Subcutaneous adipose tissue (tissue), 4 donors: ENCODE results near the gene DNASE2. TPM values are rescaled to one million over a fixed set of nuclear protein-coding genes. Genes with fewer than 3 reads are reported as not detected.

ENCODE experiments used
- total RNA-seq, 4 donors: library from RNA; depleted of rRNA; stranded (reverse); fragments of >200 nt; gene quantifications; one replicate each; pipeline ENCODE4 v1.1.0, GENCODE V29; 2016
- TF ChIP-seq, protein P1 (sequence below): fragments of 450-650 bp; IDR thresholded peaks from one replicate; pipeline ENCODE4 v1.5.1; 2016; ENCODE audit warnings: low read depth, mild to moderate bottlenecking, control low read depth, antibody characterized with exemption, moderate library complexity

Gene DNASE2, protein sequence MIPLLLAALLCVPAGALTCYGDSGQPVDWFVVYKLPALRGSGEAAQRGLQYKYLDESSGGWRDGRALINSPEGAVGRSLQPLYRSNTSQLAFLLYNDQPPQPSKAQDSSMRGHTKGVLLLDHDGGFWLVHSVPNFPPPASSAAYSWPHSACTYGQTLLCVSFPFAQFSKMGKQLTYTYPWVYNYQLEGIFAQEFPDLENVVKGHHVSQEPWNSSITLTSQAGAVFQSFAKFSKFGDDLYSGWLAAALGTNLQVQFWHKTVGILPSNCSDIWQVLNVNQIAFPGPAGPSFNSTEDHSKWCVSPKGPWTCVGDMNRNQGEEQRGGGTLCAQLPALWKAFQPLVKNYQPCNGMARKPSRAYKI
- 10 to 100 TPM; 24.9 to 74.8 (median 48.2) TPM for total RNA-seq

DNA sequence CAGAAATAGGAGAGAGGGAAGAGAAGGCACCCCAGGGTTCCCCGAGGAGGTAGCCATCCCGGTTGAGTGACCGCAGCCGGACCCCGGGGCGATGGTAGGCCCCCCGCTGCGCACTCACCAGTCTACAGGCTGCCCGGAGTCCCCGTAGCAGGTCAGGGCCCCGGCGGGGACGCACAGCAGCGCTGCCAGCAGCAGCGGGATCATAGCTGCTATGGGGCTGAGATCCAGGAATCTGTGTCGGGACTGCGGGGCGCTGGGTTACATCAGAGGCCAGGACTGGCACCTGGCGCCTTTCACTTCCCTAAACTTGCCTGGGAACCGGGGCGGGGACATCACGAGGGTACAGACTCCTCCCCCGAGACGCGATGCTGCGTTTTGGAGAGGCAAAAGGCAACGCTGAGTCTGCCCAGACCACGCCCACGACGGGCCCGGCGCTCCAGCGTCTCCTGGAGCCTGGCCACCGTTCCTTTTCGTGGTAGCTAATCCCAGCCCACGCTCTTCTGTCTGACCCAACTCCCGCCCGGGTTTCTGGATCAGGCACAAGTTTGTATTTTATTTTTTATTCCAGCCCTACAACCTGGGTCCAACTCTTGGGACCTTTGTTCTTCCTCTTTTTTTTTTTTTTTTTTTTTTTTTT lies at the start of gene DNASE2:
Gene DNASE2 (minus strand): TSS at position 278 of the 637 bp plus-strand sequence. CDS start 74 bp downstream, at position 204.
- TF ChIP-seq, protein P1, sequence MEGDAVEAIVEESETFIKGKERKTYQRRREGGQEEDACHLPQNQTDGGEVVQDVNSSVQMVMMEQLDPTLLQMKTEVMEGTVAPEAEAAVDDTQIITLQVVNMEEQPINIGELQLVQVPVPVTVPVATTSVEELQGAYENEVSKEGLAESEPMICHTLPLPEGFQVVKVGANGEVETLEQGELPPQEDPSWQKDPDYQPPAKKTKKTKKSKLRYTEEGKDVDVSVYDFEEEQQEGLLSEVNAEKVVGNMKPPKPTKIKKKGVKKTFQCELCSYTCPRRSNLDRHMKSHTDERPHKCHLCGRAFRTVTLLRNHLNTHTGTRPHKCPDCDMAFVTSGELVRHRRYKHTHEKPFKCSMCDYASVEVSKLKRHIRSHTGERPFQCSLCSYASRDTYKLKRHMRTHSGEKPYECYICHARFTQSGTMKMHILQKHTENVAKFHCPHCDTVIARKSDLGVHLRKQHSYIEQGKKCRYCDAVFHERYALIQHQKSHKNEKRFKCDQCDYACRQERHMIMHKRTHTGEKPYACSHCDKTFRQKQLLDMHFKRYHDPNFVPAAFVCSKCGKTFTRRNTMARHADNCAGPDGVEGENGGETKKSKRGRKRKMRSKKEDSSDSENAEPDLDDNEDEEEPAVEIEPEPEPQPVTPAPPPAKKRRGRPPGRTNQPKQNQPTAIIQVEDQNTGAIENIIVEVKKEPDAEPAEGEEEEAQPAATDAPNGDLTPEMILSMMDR = no peak

DNA sequence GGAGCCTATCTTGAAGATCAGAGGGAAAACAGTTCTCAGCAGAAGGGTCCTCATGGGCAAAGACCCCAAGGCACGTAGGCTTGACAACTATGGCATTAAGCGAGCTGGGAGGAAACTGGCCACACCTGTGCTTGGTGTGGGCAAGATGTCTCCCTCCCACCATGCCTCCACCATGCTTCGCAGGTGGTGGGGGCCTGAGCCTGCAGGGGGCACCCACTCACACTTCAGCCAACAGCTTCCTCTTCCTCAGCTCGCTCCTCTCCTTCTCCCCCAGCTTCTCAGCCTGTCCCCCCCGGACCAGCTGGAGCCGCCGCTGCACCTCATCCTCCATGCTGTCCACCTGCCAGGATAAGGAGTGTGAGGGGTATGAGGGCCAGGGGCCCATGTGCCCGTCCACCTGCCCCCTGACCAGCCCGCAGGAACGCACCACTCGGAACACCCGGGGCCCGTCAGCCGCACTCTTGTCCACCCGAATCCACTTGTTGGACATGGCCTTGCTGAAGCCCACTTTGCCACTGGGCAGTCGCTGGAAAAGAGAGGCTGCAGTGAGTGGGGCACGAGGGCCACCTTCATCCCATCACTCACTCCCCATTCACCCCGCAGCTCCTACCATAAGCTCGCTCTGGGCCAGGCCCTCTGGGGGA lies 48.9 kb upstream of the DNASE2 start:
- TF ChIP-seq, protein P1 = no peak

DNA sequence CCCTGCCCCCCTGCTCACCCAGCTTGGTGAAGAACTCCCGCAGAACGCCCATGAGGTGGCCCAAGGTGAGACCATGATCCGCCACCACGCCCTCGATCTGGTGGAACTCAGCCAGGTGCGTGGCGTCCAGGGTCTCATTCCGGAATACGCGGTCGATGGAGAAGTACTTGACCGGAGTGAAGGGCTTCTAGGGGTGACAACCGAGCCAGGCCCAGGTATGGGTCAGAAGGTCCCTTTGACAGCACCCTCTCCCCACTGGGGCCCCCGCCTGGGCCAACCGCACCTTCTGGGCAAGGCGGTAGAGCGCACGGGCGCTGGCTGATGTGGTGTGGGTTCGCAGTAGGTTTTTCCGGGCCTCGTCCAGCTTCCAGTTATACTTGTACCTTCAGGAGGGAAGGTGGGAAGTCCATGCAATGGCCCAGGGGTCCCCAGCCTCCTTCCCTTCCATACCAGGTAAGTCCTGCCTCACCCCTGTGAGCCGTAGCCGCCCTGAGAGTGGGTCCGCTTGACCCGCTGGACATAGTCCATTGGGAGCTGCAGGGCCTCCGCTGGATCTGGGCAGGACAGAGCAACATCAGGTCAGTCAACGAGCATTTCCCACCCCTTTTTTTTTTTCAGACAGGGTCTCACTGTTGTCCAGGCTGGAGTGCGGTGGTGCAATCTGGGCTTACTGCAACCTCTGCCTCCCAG lies 43.5 kb upstream of the DNASE2 start:
- TF ChIP-seq, protein P1 = no peak

DNA sequence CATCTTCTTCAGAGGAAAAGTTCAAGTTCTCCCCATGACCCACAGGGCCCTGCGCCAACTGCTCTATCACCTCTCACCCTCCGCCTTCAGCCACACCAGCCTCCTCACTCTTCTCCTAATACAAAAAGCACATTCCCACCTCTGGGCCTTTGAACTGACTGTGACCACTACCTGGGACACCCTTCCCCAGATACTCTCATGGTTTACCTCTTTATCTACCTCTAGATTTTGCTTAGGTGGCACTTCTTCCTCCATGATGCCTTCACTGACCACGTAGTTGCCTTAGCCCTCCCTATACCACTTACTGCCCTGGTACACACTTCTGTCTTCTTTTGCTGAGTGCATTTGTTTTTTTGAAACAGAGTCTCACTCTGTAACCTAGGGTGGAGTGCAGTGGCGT lies 41.7 kb upstream of the DNASE2 start:
- TF ChIP-seq, protein P1 = no peak

DNA sequence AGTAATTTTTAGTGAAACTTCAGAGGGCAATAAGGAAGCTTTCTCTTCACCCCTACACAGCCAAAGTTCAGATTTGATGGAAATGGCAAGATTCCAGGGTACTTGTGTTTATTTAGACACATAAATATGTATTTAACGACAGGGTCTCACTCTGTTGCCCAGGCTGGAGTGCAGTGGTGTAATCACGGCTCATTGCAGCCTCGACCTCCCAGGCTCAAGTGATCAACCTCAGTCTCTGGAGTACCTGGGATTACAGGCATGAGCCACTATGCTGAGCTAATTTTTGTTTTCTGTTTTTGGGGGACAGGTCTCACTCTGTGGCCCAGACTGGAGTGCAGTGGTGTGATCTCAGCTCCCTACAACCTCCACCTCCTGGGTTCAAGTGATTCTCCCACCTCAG lies 39.8 kb upstream of the DNASE2 start:
- TF ChIP-seq, protein P1 = no peak

DNA sequence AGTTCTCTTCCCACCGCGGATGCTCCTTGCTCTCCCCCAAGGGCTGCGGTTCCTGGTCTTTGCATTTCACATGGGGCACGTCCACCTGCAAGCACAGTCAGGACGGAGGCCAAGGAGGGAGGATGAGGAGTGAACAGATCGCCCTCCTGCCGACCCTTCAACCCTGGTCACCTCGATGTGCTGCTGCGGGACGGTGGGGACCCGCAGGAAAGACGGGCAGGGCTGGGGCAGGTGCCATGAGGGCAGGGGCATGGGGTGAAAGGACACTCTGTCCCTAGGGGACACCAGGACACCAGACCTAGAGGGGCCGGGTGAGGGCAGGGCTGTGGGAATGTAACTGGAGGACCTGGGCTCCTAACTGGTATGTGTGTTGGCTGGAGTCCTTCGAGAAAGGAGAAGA lies 37.0 kb upstream of the DNASE2 start:
- TF ChIP-seq, protein P1 = no peak
